Activated CD4-positive, alpha-beta T cell treated with anti-CD3 and anti-CD28 coated beads for 24 hours (primary cell): ENCODE data around the gene GHR.

Experiments
- DNase-seq, 2 donors: peaks; one replicate each; pipeline ENCODE4 v3.0.0-alpha.2; 2020; ENCODE audit warnings: low read depth in 2 of 2

GHR gene

DNA sequence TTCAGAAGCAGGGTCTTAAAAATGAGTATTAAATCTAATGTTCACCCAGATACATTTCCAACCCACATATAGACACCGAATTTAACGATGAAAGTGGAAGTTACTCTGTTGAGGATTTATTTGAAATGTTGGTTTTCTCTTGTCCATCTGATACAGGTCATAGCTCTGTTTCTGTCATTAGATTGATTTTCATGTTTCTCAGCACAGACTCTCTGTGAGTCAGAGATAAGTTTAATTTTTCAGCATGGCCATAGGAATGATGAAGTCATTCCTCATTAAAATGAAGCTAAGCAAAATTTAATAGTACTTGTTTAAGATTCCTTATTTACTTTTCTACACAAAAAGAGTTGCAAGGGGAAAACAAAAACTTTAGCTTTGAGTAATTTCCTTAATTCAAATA is 38.8 kb downstream of the GHR start:
- no peak for DNase-seq

DNA sequence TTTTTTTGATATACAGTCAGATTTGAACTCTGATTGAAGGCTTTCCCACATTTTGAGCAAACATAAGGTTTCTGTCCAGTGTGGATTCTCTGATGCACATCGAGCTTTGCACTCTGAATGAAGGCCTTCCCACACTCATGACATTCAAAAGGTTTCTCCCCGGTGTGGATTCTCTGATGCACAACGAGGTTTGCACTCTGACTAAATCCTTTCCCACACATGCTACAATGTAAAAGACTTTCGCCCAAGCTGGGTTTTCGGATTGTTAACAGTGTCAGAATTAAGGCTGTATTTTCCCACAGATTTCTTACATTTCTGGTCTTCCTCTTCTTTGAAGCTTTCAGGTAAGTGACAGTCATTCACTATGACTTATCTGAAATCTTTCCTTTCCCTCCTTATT is 44.3 kb downstream of the GHR start:
- no peak for DNase-seq

DNA sequence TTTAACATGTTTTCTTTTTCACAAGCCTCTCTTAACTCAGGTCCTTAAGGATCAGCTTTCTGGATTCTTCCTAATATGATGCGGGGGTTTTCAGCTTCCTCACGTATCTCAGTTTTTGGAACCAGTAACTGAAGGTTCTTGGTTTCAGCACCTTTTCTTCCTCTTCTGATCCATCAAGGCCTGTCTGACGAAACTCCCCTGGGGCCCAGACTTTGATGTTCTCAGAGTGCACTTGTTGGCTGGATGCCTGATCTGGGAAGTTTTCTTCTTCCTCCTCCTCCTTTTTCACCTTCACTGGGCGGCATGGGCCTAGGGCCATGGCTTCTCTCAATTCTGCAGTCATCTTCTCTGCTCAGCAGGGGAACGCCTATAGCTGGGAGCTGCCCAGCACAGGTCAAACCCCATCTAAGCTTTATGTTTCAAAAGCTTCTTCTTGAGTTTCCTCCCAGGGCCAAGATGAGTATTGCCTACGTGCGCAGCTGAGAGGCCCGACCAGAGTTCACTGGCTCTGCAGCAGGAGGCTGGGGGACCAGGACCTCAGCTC is 44.8 kb downstream of the GHR start:
- DNase-seq, result no peak

GRCh38 chr5:42483472-42484154 is 60.4 kb downstream of the GHR start:
- DNase-seq, result no peak

DNA sequence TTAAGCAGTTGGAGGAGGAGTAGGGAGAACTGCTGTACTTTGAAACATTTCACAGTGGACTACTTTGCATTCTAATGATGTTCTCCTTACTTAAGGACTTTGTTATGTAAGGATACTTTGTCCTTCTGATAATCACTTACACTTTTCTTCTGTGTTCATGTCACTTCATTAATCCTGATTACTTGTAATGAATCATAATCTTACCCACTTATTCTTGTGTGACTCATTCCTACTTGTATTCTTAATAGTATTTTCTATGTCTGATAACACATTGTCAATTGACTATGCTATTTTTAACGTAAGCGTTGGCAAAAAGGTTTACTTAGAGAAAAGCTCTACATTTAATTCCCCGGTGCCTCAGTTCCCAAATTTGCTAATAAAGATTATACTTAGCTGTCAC is 63.8 kb downstream of the GHR start:
- no peak for DNase-seq

DNA sequence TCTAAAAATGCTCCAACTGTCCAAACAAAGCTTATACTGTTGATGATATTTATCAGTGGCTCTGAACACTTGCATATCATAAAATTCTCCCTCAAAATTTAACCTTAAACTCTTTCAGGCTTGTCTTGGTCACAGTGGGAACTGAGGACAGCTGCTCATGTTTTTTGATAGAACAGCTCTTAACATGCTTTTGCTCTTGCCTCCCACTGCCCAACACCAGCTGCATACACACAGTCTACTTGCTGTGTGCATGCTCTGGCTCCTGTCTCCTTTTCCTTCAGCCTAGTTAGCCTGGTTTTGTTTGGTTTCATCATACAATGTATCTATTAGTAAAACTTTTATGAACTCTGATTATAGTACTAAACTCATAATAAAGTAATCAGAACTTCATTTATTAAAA is 64.6 kb downstream of the GHR start:
- DNase-seq, result no peak

GRCh38 chr5:42490831-42491230 is 67.6 kb downstream of the GHR start:
- no peak for DNase-seq

- DNase-seq, result no peak
These were observed 68.5 kb downstream of the GHR start for GRCh38 chr5:42491699-42492098.

DNA sequence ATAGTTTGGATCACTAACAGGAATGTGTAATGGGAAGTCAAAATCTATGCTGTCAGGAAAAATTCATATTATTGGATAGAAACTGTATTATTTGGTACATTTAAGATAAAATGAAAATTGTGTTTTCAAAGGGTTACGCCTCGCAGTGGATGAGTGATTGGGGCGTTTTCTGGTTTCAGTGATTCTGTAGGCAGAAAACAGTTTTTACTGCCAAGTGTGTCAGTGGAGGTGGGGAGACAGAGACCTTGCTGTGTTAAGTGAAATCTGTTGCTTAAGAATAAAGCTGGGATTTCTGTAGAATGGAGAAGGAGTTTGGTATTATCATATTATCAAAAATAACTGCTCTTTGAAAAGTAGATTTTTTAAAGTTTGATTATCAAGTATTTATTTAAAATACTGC is 69.7 kb downstream of the GHR start:
- DNase-seq, result no peak

DNA sequence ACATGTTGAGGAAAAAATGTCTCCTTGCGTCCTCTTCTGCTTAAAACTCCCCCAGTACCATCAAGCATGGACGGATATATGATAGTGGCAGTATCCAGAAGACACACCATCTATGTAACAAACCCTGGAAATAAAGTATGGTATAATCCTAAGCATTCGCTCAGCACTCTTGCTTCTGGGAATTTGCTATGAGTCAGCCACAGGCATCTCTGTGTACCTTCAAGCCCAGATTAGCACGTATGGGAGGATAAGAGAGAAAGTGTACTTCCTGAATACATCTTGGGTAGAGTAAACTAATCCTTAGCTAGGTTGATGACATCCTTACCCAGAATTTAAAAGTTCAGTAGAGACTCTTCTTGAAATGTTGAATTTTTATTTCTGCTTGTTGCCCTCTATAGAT is 71.2 kb downstream of the GHR start:
- DNase-seq, result no peak

- no peak for DNase-seq
These were observed 72.7 kb downstream of the GHR start for GRCh38 chr5:42495914-42496313.

DNA sequence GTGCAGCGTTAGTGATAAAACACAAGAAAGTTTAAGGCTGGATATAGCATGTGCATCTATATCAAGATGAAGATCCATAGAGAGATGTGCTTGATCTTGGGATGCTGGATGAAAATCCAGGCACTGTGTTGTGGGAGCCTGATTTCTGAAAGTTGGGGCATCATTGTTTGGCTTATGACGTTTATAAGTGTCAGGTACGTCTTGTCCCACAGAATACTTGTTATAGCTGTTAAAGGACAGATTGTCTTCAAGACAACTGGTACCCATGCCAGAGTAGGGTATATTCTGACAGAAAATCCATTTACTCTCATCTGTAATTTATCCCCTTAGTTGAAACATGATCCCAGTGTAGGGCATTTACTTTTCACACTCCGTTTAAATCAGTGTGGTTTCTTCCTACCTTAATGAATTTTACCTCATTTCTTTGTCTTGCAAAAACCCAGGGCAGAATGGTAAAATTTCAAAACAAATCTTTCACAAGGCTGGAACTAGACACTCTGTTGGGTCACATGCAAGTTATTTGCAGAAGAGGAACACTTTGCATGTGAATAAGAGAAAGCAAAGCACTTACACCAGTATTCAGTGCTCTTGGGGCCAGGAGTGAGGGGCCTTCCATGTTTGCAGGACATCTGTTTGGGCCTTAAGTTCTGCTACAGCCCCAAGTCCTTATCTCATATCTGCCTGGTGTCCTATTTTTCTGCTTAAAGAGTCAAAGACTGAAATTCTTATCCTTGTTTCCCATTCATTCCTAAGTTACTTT is 73.3 kb downstream of the GHR start:
- DNase-seq, result no peak

- no peak for DNase-seq
These were observed 74.8 kb downstream of the GHR start for GRCh38 chr5:42498000-42498399.

DNA sequence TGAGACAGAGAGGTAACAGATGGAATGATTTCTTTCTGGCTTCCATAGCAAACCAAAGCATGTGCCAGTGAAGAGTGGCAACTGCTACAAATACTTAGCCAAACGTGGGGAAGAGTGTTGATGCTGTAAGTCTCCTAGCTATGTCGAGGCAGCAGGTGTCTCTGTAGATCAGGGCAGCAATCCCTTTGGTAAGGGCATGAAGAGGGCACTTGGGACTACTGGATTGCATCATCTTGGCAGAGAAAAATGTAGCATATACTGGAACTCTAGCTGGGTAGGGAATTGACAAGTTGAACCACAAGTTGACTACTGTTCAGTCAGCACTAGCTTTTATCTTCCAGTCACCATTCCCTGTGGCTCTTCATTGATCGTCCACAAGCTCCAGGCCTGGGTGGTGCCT is 75.8 kb downstream of the GHR start:
- no peak for DNase-seq

DNA sequence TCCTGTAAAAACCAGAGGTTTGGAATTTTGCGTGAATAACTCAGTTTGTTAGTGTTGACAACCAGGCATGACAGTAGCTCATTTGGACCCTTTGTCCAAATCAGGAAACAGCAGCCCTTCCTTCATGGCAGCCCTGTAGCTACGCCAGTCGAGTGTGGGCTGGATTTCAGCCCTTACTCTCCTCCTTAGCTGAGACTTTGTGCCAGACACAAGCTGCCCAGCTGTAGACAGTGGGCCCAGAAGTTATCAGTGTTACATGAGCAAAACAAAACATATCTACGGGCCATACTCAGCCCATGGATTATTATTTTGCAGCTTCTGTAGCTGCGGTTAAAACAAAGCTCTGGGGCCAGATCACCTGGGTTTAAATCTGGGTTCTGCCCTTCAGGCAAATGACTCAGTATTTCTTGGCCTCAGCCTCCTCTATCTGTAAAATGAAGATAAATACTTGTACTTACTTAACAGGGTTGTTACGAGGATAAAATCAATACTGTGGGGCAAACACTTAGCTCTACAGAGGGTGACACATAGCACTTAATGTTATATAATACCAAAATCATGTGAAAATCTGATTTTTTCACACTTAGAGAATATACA is 76.9 kb downstream of the GHR start:
- DNase-seq, result no peak

DNA sequence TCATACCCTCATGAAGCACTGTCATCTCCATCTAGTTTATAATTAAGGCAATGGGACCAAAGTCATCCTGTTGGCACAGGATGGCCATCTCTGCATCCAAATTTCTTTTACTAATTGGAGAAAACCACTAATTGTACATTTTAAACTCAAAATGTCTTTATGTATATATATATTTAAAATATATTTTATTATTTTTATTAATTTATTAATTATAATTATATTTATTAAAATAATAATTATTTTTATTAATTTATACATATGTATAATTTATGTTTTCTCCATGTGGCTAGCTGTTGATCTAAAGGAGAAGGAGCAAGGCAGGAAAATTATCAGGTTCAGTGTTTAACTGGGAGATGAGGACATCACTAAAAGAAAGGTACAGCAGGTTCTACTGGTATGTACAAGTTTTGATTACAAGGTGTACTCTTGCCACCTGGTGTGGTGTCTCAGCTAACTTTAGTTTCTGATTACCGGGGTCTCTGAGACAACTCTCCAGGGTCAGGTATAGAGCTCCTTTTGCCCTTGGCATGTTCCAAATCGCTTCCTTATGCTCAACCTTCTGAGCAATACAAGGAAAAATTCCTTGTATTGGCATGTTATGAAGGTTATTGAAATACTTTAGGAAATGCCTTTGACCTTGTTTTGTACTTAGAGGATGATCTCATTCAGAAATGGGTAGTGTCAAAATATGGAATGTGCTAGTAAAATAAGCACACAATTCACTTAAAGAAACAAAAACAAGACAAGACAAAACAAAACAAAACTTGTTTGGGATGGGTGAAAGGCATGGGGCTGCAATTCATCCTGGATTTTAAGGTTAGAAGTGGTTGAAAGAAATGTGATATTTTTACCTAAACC is 79.6 kb downstream of the GHR start:
- DNase-seq, result no peak

- no peak for DNase-seq
These were observed 83.4 kb downstream of the GHR start for GRCh38 chr5:42506662-42507061.

GRCh38 chr5:42507451-42508097 is 84.3 kb downstream of the GHR start:
- no peak for DNase-seq

GRCh38 chr5:42513246-42513645 is 90.0 kb downstream of the GHR start:
- DNase-seq, result no peak

DNA sequence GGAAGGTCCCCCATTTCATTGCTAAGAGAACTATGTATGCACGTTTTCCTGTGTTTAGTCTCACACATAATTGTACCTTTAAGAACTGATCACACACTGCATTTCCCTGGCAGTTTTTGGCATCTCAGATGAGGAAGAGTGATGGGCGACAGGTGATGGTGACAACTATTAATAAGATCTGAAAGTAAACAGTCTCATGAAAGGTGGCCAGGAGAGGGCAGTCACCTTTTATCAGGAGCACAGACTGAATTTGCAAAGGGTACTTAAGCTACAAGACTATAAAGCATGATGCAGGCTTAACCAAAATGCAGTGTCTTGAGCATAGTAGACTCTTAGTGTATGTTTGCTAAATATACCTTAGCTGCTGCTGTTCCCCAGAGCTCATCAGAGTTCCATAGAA is 91.5 kb downstream of the GHR start:
- no peak for DNase-seq

- DNase-seq, result no peak
These were observed 92.3 kb downstream of the GHR start for GRCh38 chr5:42515504-42515903.
